ENCODE results near the gene ERG. TPM values are rescaled to one million over a fixed set of nuclear protein-coding genes. Genes with fewer than 3 reads are reported as not detected.

The ERG gene
- total RNA-seq, 1 experiment from 2014 or later: not detected

DNA sequence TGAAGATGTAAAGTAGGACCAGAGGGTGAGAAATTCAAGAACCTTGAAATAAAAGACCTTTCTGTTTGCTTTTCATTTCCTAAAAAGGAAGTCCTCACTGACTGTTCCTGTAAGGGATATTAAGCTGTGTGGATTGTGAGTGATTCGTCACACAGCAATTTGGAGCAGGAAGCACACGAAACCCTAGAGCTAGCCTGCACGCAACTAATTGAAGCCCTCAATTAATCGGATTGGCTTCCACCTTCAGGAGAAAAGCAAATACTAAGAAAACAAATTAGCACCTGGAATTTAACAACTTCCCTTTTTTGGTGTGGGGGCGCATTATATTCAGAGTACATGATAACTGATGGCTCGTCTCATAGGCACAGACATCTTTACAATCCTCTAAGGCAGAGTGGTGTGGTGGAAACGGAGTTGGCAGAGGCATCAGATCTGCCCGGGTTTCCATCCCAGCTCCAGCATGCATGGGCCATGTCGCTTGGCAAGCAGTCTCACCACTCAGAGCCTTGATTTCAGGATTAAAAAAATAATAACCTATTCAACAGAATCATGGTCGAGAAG, 146.2 kb downstream of the ERG start:
- peak; percentile 58 for ATAC-seq
- no peaks in the 10 kb centered on the region for H3K27me3 ChIP-seq (ENCODE audit: low read length)
- POLR2A ChIA-PET (ENCODE audit: unreplicated experiment): no interaction called here
- H2AFZ ChIP-seq (ENCODE audit: low read length): 0 out of 2 replicates have a peak overlapping the region, but pooled peaks have one; percentile 12
- BruUV-seq (replicated peaks): no TSS peak
- H3K79me2 ChIP-seq (ENCODE audit: low read length): no peaks in the 10 kb centered on the region
- intact Hi-C loops (cut with micrococcal nuclease): loop anchor here (1.0 to 5.0 kb wide), 3 partner anchors 133 to 193 kb away; no protein-coding TSS in a partner anchor
- no peaks in the 10 kb centered on the region for H3K9me3 ChIP-seq (ENCODE audit: low read length)
- H3K36me3 ChIP-seq (ENCODE audit: low read depth, low read length): no peaks in the 10 kb centered on the region
- H3F3A ChIP-seq (ENCODE audit: low read length, unreplicated experiment): no peaks in the 10 kb centered on the region
- CTCF ChIA-PET: interaction anchor here (0.5 to 1.6 kb wide), 9 partner anchors 27 to 651 kb away, joined by 3 to 12 read pairs (median 4); no protein-coding TSS in a partner anchor
- no peaks in the 10 kb centered on the region for H4K20me1 ChIP-seq (ENCODE audit: low read length)
- DNase-seq: peak; percentile 67
- H3K27ac ChIP-seq (ENCODE audit: low read length): peak overlapping the region; percentile 51
- H3K4me2 ChIP-seq (ENCODE audit: low read length): peak overlapping the region; percentile 41
- peak overlapping the region; percentile 48 for H3K9ac ChIP-seq (ENCODE audit: low read length)
- no peak overlapping the region for H3K4me3 ChIP-seq (ENCODE audit: low read length)
- TF ChIP-seq, protein P1, sequence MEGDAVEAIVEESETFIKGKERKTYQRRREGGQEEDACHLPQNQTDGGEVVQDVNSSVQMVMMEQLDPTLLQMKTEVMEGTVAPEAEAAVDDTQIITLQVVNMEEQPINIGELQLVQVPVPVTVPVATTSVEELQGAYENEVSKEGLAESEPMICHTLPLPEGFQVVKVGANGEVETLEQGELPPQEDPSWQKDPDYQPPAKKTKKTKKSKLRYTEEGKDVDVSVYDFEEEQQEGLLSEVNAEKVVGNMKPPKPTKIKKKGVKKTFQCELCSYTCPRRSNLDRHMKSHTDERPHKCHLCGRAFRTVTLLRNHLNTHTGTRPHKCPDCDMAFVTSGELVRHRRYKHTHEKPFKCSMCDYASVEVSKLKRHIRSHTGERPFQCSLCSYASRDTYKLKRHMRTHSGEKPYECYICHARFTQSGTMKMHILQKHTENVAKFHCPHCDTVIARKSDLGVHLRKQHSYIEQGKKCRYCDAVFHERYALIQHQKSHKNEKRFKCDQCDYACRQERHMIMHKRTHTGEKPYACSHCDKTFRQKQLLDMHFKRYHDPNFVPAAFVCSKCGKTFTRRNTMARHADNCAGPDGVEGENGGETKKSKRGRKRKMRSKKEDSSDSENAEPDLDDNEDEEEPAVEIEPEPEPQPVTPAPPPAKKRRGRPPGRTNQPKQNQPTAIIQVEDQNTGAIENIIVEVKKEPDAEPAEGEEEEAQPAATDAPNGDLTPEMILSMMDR (conservative IDR thresholded peaks at IDR 0.05; ENCODE audit: low read depth, low read length): no peak
- TF ChIP-seq EZH2 (IDR thresholded peaks at IDR 0.05; ENCODE audit: low read length, unreplicated experiment): no peak
- TF ChIP-seq EZH2phosphoT487 (IDR thresholded peaks at IDR 0.05; ENCODE audit: borderline replicate concordance, low read length): no peak
- H3K4me1 ChIP-seq (ENCODE audit: insufficient read depth, low read length): peaks cover 15% of the 10 kb centered on the region
- no peaks in the 10 kb centered on the region for H3K9me2 ChIP-seq (replicated peaks; ENCODE audit: low read length)

DNA sequence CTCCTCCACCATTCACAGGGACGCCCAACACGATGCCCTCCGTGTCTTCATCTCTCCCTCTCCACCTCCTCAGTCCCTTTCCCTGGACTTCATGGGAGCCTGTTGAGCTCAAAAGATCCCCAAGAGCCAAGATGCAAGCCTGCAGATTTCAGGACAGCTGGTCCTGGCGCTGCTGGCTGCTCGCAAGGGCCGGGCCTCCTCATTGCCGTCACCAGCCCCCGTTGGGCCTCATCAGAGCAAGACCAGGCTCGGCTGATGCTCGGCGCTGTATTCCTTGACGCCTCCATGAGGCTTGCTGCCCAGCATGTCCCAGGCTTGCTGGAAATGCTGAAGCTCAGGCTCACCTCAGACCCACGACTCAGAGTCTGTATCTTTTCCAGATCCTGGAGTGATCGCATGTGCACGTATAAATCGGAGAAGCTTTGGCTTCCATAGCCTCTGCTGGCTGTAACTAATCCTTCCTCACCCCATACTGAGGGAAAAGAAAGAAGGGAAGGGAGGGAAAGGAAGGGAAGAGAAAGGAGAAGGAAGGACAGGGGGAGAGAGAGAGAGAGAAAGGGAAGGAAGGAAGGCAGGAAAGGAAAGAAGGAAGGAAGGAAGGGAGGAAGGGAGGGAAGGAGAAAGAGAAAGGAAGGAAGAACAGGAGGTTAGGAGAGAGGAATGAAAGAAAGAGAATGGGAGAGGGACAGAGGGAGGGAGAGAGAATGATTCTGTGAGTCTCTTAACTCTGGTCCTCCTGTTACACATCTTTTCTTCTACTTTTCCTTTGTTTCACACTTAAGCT, 146.9 kb downstream of the ERG start:
- intact Hi-C loops (cut with micrococcal nuclease): loop anchor here (5.0 kb wide), 1 partner anchor 179 kb away; no protein-coding TSS in a partner anchor
- DNase-seq (no peak), ATAC-seq (no peak)
- H3K4me1 ChIP-seq (ENCODE audit: insufficient read depth, low read length): peaks cover 15% of the 10 kb centered on the region
- H3K9me3 ChIP-seq (ENCODE audit: low read length): no peaks in the 10 kb centered on the region
- ChIA-PET CTCF (interaction anchor here (0.9 to 1.5 kb wide), 2 partner anchors 27 to 133 kb away, joined by 3 to 12 read pairs; no protein-coding TSS in a partner anchor), POLR2A (ENCODE audit: unreplicated experiment) (no interaction called here)
- peak overlapping the region; percentile 51 for H3K27ac ChIP-seq (ENCODE audit: low read length)
- TF ChIP-seq, protein P1 (conservative IDR thresholded peaks at IDR 0.05; ENCODE audit: low read depth, low read length): no peak
- TF ChIP-seq EZH2 (IDR thresholded peaks at IDR 0.05; ENCODE audit: low read length, unreplicated experiment) (no peak), EZH2phosphoT487 (IDR thresholded peaks at IDR 0.05; ENCODE audit: borderline replicate concordance, low read length) (no peak)
- no peaks in the 10 kb centered on the region for H3K79me2 ChIP-seq (ENCODE audit: low read length)
- H3K9ac ChIP-seq (ENCODE audit: low read length): peak overlapping the region; percentile 36; the same call in 1 of the 2 replicates
- H3K27me3 ChIP-seq (ENCODE audit: low read length): no peaks in the 10 kb centered on the region
- H3K9me2 ChIP-seq (replicated peaks; ENCODE audit: low read length): no peaks in the 10 kb centered on the region
- H3F3A ChIP-seq (ENCODE audit: low read length, unreplicated experiment): no peaks in the 10 kb centered on the region
- BruUV-seq (replicated peaks): no TSS peak
- H4K20me1 ChIP-seq (ENCODE audit: low read length): no peaks in the 10 kb centered on the region
- no peak overlapping the region for H3K4me3 ChIP-seq (ENCODE audit: low read length)
- H3K4me2 ChIP-seq (ENCODE audit: low read length): peak overlapping the region; percentile 41; the same call in 1 of the 2 replicates
- no peaks in the 10 kb centered on the region for H3K36me3 ChIP-seq (ENCODE audit: low read depth, low read length)
- no peak overlapping the region for H2AFZ ChIP-seq (ENCODE audit: low read length)
